GM19239 (cell line): ENCODE data around the gene GLIS1.
"Not testable (repeated sequence)": the region's sequence is repeated elsewhere in the genome, so short reads cannot be mapped to it uniquely, and the experiment has no call there.

Experiments
- DNase-seq: peaks from one replicate; pipeline ENCODE4 v3.0.0; 2011; ENCODE audit warnings: low spot score; ENCODE audit not compliant: insufficient read length
- FAIRE-seq: peaks from 2 replicates; lab custom pipeline; 2011; peaks lifted over from hg19 to GRCh38; lab: Jason Lieb, UNC

Gene GLIS1

GRCh38 chr1:53739109-53739681, at the start of gene GLIS1:
TSS of gene GLIS1 (minus strand) at chr1:53739164. CDS start at chr1:53738064, 1,100 bp downstream.
- DNase-seq: peak; percentile 98
- FAIRE-seq: no peak

DNA sequence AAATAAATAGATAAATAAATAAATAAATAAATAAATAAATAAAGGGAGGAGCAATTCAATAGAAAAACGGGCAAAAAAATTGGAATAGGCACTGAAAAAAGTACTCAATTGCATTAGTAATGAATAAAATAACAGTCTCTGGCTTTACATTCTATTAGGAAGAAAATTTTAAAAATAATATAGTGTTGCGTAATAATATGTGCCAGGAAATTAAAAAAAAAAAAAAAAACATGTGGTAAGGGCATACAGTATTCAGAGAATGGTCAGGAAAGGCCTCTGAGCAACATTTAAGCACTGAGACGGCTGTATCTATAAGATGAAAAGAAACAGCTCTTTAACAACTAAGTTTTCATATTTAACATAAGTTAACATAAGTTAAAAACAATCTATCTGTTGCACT, 48.7 kb upstream of the GLIS1 start:
- no peak for DNase-seq
- no peak for FAIRE-seq

DNA sequence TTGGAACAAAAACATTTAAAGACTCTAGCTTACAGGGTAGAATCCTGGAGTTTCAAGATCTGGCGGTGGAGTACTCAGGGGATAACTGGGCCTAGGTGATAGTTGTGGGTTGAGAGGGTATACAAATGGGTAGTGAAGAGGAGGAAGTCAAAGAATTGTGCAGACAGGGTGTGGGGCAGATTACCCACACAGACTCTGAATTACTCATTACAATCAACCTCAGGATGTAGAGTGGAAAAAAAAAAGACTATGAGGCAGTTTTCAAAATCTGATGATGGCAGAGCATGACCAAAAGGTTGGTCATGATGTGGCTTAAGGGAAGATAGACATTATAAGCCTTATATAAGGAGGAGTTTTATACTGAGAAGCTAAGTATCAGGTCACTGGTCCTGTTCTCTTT, 44.1 kb upstream of the GLIS1 start:
- FAIRE-seq: no peak
- no peak for DNase-seq

- DNase-seq (no peak), FAIRE-seq (no peak)
Measured at GRCh38 chr1:53781654-53782053, 42.7 kb upstream of the GLIS1 start.

DNA sequence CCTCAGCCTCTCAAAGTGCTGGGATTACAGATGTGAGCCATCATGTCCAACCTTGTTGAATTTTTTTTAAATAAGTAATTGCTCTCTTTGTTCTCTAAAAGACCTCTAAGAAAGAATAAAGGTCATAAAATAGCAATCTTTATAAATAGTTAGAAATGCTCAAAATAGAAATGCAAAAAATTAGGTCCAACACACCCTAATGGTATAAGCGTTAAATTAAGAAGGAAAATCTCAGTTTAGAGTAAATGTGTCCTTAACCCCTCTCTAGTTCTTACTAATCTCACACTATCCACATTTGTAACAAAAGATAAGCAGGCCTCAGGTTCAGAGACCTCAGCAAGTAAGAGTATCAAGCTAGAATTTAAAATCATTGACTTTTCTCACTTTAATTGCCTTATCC, 38.3 kb upstream of the GLIS1 start:
- FAIRE-seq (no peak), DNase-seq (no peak)

GRCh38 chr1:53771648-53772047, 32.7 kb upstream of the GLIS1 start:
- FAIRE-seq: no peak

GRCh38 chr1:53769780-53770179, 30.8 kb upstream of the GLIS1 start:
- no peak for FAIRE-seq
- DNase-seq: no peak

More at GRCh38 chr1:53771648-53772047, 32.7 kb upstream of the GLIS1 start:
- DNase-seq: no peak

DNA sequence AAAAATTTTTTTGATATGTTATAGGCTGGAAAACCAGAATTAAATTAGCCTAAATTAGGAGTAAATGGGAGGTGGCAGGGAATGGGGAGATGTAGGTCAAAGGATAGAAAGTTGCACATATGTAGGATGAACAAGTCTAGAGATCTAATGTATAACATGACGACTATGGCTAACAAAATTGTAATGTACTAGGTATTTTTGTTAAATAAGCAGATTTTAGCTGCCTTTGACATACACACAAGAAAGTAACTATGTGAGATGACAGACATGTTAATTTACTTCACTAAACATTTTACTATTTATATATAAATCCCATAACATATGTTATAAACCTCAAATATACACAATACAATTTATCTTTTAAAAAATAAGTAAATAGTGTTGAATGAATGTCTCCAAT, 30.2 kb upstream of the GLIS1 start:
- no peak for FAIRE-seq
- no peak for DNase-seq

GRCh38 chr1:53766831-53767405, 28.0 kb upstream of the GLIS1 start:
- DNase-seq: no peak
- peak; percentile 65 for FAIRE-seq

DNA sequence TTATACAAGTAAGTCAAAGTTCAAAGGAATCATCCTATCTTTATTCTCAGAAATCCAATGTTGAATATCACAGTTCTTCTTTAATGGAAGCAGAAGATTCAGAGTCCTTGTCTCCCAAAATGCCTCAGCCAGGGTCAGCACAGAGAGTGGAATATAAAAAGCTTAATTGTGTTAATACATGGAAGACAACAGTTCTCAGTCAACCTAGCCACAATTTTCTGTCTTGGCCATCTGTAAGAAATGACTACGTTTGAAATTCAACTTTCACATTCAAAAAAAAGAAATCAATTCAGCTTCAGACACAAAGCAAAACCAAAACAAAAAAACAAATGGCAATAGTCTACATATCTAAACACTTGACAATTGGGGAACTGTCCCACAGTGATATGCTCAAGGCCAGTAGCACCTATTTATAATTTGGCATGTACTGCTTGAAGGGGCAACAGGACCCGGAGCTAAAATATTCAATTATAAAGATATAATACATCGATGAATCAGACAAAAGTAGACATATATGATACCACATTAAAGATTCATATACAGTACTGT, 27.3 kb upstream of the GLIS1 start:
- peak; percentile 61 for FAIRE-seq

GRCh38 chr1:53765657-53766056, 26.7 kb upstream of the GLIS1 start:
- DNase-seq (no peak), FAIRE-seq (no peak)

More for the DNA sequence above, 27.3 kb upstream of the GLIS1 start:
- no peak for DNase-seq

DNA sequence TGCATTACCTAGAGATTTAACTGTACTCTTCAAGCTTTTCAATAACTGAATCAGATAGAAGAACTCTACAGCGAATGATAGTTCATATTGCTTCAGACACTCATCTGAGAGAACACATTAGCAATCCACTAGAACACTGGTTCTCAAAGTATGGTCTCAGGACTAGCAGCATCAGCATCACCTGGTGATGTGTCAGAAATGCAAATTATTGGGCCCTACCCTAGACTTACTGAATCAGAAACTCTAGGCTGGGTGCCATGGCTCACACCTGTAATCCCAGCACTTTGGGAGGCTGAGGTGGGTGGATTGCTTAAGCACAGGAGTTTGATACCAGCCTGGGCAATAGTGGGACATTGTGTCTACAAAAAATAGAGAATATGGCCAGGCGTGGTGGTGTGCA, 24.9 kb upstream of the GLIS1 start:
- FAIRE-seq (no peak), DNase-seq (no peak)

DNA sequence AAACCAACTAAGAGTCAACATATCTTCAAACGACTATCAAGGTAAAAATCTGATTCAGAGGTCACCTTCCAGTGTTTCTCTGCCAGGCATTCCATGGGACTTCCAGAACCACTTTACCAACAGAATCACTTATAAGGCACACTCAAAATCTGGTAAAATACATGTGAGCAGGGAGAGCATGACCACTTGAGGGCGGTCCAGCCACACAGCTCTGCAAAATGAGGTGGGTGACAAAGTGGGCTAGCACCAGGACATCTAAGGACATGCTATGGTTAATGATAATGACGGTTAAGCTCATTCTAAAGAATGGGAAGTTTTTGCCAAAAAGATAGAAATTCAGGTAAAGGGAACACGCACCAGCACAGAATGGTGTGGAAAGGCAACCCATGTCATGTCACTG, 24.5 kb upstream of the GLIS1 start:
- FAIRE-seq (no peak), DNase-seq (no peak)

- not testable (repeated sequence) for FAIRE-seq, DNase-seq
Measured at GRCh38 chr1:53760497-53760896, 21.5 kb upstream of the GLIS1 start.

DNA sequence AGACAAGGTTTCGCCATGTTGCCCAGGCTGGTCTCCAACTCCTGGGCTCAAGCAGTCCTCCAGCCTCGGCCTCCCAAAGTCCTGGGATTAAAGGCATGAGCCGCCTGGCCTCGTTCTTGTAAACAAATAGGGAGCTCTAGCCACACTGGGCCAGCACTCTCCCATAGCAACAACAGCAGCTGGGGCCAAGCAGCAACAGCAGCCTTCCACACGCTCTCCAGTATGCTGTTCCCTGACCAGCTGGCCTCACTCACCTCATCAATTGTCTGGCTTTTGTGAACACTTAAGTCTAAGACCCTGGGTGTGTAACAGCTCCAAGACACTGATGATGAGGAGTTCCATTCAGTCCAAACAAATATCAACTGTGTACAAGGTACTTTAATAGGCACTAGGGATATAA, 16.9 kb upstream of the GLIS1 start:
- no peak for FAIRE-seq
- no peak for DNase-seq

DNA sequence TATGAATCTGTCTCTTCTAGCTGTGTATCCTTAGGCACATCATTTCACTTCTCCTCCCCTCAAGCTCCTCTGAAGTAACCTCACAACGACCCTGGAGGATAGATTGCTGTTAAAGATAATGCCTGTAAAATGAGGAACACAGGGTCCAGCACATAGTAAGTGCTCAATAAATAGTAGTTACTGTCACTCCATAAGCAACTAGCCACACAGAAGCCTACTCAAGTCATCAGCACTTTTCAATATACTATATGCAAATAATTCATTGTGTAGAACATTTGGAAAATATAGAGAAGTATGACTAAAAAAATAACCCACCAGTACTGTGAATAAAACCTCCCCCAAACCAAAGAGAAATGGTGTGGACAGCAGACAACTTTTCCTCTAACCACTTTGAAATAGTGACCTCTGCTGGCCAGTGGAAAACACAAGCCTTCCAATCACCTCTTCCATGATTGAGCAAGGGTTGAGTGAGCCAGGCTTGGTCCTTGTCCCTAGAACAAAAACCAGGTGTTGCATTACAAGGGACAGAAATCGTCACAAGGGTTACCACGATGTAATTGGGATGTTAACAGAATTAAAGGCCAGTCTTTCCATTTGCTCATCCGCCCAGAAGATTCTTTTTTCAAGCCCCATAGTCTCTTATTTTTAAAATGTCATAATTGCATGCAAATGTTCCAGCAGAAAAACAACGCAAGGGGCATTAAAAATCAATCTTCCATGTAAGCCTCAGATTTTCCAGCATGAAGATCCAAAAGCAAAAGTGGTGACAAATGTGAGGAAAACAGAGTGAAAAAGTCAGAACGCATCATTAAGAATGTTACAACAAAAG, 15.7 kb upstream of the GLIS1 start:
- DNase-seq (no peak), FAIRE-seq (peak; percentile 86)

DNA sequence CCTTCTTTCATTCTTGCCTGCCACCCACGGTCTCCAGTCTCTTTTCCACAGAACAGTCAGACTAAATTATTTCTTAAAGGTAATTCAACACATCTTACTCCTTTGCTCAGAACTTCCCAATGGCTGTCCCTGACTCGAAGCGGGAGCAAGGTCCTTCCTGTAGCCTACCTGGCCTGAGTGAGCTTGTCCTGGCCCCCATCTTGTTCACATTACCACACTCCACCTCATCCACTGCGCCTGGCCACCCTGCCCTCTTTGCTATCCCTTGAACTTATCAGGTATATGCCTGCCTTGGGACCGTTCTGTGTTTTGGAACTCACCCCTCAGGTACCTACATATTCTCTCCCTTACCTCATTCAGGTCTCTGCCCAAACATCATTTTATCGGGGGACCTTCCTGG, 13.3 kb upstream of the GLIS1 start:
- DNase-seq: no peak
- no peak for FAIRE-seq

DNA sequence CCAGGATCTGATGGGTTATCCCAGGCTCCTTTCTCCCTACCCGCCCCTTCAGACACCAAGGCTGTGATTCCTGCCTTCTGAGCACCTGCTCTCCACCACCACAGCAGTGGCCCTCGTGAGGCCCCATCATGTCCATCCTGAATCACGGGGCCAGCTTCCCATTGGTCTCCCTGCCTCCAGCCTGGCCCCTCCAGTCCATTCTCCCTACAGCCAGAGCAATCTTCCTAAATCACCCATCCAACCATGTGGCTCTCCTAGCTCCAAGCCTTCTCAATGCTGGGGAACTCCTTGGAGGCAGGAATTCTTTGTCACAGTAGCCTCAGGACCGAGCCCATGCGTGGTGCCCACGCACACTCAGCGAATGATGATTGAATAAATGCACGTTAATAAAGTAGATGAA, 8.9 kb upstream of the GLIS1 start:
- FAIRE-seq (no peak), DNase-seq (no peak)

- DNase-seq: no peak
- FAIRE-seq: no peak
Measured at GRCh38 chr1:53740621-53741105, 1.7 kb upstream of the GLIS1 start.

DNA sequence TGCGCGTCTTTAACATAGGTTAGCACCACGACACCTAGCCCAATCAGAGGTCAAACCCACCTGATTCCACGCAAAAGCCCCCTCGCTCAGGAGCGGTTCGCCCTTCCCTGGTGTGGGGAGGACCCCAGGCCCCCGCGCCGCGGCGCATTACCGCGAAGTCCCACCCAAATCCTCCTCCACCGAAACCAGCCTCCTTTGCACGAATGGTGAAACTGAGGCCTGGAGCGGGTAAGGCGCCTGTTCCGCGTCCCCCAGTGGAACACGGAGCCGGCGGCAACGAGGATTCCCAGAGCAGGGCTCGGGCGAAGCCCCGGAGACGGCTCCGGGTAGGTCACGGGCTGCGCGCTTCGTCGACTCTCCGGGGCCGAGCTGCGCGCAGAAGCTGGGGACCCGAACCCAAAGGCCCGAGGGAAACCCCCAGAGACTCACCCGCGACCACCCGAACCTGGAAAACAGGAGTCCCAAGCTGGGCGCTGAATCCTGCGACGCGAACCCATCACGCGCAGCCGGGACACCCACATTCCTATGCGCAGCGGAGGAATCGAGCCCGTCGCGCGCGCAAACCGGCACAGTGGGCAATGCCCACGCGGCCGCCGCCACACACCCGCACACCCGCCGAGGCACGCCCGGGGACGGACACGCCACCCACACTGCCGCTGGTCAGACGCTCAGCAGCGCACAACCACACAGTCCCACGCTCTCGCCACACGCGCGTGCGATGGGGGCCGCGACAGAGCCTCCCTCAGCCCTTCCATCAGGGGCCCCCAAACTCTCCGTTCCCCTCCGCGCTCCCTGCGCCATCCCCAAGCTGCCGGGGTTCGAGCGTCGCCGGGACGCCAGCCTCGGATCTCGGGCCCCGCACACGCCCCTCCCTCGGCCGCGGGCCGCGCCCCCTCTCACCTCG, 507 bp downstream of the GLIS1 start:
- FAIRE-seq (no peak), DNase-seq (no peak)
